Left cardiac atrium (tissue), 4 donors: Measurements from ENCODE around the gene SCAMP4. TPM values are rescaled to one million over a fixed set of nuclear protein-coding genes. Genes with fewer than 3 reads are reported as not detected.

Experiments
- ATAC-seq, 2 donors: fragments of 200-7000 bp; cut with Tn5 transposase; one replicate each; pipeline ENCODE4 v1.9.1; 2020; ENCODE audit warnings: mild to moderate bottlenecking in 2 of 2, moderate library complexity in 2 of 2
- DNase-seq: peaks from one replicate; pipeline ENCODE4 v3.0.0-alpha.2; 2020
- intact Hi-C, 2 donors: fragments of 100-400 bp; cut with DNase I; formaldehyde crosslinking; loops; one replicate each; pipeline versions ENCODE4 v1.14.1 to v1.15.1; 2022 to 2023
- long read RNA-seq: library from polyadenylated mRNA; unstranded; transcript quantifications from one replicate; pipeline ENCODE4 v2.0.0, GENCODE V29; 2021
- total RNA-seq, 2 donors: library from RNA; stranded (reverse); fragmentation: NEBNext Ultra II Directional; extraction: Animal tissue kit (Norgen Biotek cat#: 25700); gene quantifications; one replicate each; pipeline ENCODE4 v1.2.1, GENCODE V29; 2021
- donor health status: DM: no; HTN: yes; CAD: no.
- donor health status: DM: no; HTN: yes; CAD: no; lungs with severe emphysema.
- donor health status: DM: yes; HTN: yes; CAD: no.
- donor health status: Dilated cardiomyopathy.

The SCAMP4 gene, protein sequence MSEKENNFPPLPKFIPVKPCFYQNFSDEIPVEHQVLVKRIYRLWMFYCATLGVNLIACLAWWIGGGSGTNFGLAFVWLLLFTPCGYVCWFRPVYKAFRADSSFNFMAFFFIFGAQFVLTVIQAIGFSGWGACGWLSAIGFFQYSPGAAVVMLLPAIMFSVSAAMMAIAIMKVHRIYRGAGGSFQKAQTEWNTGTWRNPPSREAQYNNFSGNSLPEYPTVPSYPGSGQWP
- 10 to 100 TPM; 21.4 to 22.8 TPM for total RNA-seq
- long read RNA-seq, partial matches to known transcripts = 0 of 2 reads
- long read RNA-seq, other reads (novel, unspliced or antisense) = 0 of 2 reads

DNA sequence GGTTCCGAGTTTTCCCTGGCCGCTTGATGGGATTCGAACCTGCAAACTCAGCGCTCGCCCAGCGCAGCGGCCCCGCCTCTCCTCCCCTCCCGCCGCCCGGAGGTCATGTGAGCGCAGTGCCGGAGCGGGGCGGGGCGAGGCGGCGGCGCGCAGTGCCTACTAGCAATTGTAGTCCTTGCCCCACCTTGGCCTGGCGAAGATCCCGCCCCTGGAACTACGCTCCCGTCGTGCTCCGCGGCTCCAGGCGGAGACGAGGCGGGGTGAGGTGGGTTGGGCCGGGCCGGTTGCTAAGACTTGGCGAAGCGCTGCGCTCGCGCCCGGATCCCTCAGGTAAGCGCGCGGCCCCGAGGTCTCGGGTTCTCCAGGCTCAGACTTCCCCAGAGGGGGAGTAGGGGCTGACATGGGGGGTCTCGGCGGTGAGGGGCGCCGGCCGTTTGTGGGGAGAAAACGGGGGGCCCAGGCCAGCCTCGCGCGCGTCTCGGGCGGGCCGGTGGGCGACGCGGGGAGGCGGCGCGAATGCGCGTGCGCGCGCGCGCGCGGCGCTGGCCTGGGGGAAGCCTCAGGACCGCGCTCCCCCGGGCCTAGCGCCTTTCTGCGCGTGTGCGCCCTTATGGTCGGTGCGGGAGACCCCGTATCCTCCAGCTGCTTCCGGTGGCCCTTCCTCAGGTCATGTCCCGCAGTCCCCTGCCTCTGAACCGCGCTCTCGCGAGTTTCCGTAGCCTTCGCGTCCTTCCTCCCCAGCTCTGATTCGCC lies at the start of gene SCAMP4, which contains the start of gene ADAT3:
SCAMP4 (plus strand) TSS at position 290 of the 753 bp plus-strand sequence. CDS start 9,621 bp downstream, outside the sequence.
ADAT3 (plus strand) TSS at position 290 of the 753 bp plus-strand sequence. CDS start 6,649 bp downstream, outside the sequence.
- DNase-seq = peak; percentile 100
- ATAC-seq = peak; percentile 98
- intact Hi-C loops = no loop called here

DNA sequence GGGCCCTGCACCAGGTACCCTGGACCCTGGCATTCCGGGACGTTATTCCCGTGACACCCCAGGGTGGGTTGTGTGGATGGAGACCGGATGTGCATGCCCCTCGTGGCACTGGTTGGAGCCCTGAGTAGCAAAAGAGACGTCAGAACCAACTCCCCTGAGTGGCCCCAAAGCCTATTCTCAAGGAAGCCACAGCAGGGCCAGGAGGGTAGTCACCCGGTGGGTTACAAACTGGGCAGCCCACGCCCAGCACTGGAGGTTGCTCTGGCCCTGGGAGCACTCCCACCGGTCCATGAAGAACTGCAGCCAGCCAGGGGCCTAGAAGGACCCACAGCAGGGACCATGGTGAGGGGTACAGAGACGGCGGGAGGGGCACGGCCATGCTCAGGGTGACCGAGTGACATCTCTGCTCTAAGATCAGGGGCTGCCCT lies 49.4 kb upstream of the SCAMP4 start:
- intact Hi-C loops = no loop called here
- DNase-seq = no peak
- no peak for ATAC-seq

DNA sequence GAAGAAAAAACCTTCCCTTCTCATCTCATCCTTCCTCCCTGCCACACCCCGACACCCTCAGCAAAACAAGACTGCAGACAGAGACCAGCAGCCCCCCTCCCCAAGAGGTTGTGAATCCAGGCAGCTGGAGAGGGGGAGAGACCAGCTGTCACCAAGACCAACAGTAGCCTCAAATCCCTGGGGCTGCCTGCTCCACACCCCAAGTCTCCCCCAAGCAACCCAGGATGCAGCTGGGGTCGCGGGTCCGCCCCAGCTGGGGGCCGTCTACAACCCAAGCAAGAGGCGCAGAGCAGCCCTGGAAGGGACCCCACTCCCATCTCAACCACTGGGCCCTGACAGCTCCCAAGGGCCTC lies 48.9 kb upstream of the SCAMP4 start:
- intact Hi-C loops = no loop called here
- no peak for DNase-seq
- ATAC-seq = no peak

DNA sequence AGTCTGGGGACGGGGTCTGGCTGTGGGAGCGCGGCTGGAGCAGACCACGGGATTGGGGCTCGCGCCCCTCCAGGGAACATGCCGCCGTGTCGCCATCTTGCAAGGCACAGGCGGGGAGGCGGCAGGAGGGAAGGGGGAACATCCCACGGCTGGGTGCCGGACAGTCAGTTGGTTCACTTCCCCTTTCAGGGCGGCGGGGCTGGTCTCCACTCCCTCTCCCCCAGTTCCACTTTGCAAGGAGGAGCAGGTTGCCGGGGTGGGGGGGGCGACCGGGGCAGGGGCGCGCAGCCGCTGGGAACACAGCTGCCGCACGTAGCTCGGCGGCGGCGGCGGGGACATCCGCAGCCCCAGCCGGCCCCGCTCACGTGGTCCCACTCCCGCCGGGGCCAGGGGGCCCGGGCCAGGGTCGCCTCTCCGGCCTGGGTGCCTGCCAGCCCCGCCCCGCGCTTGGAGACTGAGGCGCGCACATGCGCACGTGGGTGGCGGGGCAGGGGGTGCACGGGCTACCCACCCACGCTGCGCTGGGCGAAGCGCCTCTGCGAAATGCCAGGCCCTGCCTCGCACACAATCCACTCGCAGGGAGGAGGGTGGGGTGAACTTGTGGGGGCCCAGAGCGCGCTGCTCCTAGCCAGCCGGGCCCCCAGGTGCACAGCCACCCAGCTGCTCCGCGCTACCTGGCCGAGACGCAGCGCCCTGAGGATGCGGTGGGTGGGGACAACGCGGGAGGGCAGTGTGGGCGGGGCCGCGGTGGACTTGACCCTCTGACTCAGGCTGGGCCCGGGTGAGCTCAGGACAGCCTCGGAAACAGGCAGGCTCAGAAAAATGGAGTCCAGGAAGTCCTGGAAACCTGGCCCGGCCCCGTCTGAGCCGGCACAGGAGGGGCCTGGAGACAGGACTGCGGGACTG lies 48.2 kb upstream of the SCAMP4 start:
- ATAC-seq (peak; percentile 25 to 61), DNase-seq (peak; percentile 90)
- intact Hi-C loops = no loop called here

DNA sequence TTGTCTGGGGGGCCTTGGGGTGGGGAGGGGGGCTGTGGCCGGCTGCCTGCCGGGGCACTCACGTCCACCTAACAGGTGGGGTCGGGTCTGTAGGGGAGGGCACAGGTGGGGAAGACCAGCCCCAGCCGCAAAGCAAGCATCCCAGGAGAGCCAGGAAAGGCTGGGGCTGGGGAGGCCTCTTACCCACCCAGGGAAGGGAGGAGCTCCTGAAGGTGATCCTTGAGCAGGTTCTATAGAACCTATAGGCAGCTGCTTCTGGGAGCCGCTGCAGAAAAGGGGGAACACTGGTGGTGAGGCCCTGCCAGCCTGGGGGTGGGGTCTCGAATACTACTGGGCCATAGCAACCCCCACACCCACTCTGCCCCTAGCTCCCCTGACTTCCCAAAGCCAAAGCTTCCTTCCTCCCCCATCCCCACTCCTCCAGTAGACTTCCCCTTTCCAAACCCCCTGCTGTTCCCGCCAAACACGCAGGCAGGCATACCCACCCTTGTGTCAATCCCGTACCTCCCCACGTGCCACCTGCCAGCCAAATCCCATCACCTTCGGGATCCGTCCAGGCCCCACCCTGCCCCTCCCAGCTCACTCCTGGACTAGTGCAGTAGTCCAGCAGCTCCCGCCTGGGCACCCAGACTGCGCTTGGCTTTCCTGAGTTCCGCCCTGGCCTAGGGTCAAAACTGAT lies 47.4 kb upstream of the SCAMP4 start:
- intact Hi-C loops = no loop called here
- ATAC-seq = no peak
- DNase-seq = no peak

DNA sequence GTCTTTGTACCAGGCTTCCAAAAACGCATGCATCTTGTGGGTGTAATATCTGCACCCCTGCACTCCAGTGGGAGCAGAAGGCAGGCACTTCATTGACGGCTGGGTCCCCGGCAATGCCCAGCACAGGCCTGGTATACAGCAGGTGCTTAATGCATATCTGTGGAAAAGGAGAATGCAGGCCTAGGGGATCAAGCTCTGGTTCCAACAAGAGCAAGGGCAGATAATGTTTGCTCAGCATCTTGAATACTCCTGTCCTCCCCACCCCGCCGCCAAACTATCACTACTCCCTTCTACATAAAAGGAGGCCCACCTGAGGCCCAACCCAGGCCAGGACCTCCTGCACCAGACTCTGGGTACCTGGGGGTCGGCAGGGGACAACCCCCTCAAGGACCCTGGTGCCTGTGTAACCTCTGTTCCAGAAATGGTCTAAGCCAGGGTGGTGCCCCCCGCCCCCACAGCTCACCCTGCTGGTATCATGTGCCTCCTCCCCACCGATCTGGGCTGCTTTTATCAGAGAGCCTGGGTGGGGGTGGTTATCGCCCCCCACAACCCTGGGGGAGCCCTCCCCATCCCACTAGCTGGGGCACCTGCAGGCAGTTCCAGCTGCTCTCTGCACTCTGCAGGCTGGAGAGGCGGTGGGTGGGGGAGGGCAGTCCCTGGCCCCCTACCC lies 46.7 kb upstream of the SCAMP4 start:
- ATAC-seq (no peak), DNase-seq (no peak)
- intact Hi-C loops = no loop called here

DNA sequence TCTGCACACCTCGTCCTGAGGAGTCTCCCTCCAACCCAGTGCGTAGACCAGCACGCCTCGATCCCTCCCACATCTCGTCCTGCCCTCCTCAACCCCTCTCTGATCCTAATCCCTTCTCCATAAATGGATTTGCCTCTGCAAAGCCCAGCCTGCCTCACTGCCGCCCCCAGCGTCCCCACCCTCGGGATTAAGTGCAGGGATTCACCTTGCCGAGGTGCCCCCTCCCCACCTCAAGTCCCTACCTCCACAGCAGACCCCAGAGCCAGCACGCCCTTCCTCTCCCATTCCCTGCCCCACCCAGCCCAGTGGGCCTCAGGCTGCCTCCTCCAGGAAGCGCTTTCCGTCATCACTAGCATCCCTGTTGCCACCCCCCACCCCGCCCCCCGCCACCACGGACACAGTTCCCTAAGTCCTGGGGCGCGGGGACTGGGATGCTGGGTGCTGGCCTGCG lies 45.8 kb upstream of the SCAMP4 start:
- intact Hi-C loops = no loop called here
- DNase-seq = no peak
- no peak for ATAC-seq

DNA sequence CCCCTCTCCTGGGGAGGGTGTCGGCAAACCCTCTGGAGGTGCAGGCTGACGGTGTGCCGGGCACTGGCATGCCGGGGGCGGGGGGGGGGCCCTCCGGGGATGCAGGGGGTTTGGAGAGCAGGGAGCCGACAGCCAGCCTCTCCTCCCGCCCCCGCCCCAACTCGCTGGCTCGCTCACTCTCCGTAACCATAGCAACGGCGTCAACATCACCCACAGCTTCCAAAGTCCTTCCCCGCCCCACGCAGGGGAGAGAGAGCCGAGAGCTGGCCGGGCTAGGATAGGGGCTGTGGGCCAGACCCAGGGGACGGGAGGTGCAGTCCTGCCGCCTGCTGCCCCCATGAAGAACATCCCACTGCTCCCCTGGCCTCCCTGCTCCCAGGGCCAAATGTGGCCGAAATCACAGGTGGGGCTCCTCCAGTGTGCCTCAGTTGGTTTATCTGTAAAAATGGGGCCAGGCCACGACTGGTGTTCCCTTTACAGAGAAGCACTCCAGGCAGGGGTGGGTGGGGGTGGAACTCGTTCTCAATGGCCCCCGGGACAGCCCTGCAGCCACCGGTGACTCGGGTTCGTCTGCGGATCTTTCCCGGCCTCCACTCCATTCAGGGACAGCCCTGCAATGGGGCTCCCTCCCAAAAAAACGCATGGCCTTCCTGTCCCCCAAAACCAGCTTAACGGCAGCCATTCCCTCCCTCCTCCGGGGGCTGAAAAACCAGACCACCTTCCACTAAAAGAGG lies 45.0 kb upstream of the SCAMP4 start:
- ATAC-seq = no peak
- DNase-seq = peak; percentile 79
- intact Hi-C loops = no loop called here

DNA sequence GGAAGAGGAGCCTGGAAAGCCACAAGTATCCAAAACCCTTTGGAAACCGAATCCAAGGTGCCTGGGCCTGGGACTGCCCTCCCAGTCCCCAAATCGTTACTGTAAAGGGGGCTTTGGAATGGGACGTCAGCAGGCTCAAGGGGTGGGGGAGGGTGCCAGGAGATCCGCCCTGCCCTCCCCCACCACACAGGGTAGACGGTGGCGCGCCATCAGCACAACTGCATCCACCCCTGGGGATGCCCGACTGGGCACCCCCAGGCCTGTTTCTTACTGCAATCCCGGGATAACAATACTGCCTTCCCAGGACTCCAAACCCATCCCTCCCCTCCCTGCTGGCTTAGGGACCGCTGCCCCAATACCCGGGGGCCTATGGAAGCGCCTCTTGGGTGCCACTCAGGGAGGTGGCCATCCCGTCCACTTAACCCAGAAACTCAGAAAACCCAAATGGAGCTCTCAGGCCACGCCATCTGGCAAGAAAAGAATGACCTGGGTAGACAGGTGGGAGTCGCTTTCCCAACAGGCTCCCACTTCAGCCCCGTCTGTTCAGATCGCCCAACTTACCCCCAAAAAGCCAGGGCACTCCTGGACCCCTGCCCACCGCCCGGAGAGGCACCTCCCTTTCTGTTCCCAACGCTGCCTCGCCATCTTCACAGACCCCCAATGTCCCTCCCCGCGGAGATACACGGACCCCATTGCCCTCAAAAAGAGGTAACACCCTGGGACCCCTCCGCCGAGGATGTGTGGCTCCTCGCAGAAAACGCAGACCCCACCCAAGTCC lies 44.2 kb upstream of the SCAMP4 start:
- intact Hi-C loops = no loop called here
- ATAC-seq (no peak), DNase-seq (no peak)

DNA sequence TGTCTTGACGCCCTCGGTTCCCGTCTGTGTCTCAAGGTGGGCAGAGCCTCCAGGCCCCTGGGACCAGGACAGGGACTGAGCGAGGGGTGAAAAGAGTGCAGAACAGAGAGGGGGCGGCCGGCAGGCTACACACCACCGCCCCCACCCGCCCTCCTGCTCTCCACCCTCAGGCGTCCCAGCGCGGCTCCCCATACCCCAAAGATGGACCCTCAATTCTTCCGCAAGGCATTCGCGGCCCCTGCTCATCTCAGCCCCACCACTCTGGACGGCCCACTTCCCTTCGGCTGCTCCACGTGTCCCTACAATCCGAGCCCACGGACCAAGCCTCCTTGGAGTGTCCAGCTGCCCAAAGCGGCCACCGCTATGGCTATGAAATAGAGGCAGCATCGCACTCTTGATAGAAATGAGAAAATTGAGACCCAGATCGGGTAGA lies 43.6 kb upstream of the SCAMP4 start:
- ATAC-seq (no peak), DNase-seq (no peak)
- intact Hi-C loops = no loop called here

DNA sequence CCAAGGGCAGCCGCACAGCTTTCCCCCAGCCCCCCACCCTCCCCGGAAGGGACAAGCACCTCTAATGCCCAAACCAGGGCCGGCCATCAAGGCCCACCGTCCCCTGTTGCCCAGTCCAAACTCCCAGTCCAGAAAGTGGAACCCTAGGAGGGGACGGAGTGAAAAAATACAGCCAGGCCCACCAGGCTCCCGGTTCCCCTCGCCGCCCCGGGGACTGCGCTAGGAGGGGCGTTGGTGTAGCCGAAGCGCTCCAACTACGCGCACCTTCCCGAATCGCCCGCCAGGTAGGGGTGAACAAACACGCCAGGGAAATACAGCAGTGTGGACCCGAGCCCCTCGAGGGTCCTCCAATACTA lies 43.2 kb upstream of the SCAMP4 start:
- ATAC-seq (no peak), DNase-seq (no peak)
- intact Hi-C loops = no loop called here

DNA sequence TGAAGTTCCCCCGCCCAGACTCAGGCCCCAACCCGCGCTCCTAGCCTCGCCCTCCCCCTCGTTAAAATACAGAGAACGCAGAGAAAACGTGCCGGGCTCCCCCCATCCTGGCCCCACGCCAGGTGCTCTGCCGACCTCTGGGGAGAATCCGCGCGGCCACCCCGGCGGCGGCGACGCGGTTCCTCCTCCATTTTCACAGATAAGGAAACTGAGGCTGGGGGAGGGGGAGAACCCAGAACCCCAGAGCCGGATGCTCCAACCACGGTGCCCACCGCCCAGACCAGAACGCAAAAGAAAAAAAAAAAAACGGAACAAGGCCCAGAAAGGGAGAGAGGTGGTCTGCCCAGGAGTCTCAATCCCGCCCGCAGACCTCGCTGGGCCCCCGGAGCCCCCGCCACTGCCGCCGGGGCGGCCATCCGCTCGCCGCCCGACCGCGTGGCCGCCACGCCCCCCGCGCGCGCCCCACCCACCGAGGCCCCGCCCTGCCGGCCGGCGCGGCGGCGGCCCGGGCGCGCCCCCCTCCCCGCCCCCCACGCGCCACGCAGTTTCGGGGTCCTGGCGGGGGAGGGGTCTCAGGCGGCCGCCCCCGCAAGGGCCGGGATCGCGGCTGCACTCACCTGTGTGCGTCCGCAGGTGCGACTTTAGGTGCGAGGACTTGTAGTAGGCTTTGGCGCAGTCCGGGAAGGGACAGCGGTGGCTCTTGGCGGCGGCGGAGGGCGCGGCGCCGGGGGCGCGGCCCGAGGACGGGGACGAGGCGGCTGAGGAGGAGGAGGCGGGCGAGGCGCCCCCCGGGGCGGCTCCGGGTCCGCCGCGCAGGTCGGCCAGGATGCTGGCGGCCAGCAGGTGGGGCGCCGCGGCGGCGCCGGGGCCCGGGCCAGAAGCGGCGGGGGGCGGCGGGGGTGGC lies 42.5 kb upstream of the SCAMP4 start:
- intact Hi-C loops = no loop called here
- ATAC-seq (no peak), DNase-seq (no peak)

DNA sequence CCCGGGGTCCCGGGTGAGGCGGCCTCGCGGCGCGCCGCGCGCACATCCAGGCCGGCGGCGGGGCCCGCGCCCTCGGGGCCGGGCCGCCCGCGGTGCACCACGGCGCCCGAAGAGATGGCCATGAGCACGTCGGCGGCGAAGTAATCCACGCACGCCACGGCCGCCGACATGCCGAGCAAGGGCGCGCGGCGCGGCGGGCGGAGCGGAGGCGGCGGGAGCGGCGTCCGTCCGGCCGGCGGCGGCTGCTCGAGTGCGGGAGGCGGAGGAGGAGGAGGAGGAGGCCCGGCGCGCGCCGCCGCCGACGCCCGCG lies 41.9 kb upstream of the SCAMP4 start, which contains the start of gene KLF16:
KLF16 (minus strand) TSS at position 252 of the 310 bp plus-strand sequence; CDS start at position 170, 82 bp downstream.
- ATAC-seq = no peak
- intact Hi-C loops = no loop called here
- DNase-seq = no peak

DNA sequence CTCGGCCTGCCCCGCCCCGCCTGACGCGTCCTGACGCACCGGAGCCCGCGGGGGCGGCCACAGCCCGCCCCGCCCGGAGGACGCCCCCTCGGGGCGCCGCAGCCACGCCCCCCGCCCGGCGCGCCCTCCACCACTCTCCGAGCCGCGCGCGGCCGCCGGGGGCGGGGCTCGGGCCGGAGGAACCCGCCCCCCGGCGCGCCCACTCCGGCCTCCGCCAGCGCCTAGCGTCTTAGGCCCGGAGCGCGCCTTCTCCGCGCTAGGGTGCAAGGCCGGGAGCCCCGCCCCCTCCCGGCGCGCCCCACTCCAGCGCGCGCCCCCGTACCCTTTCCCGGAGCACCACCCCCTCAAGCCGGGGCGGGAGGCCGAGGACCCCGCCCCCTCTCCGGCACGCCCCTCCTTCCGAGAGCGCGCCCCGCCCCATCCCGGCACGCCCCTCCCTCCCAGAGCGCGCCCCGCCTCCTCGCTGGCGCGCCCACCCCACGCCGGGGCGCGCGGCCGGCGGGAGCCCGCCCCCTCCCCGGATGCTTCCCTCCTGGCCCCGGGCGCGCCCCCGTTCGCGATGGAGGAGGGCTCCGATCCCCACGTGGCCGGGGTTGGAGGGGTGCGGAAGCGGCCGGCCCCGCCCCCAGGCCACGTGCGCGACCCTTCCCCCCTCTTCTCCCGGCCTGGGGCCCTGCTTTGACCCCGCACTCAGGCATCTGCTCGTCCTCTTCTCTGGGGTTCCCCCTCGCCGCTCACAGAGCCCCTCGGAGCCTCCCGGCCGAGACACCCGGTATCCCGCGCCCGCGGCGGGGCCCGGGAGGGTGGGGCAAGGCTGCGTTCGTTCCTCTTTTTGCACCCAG lies 41.3 kb upstream of the SCAMP4 start:
- intact Hi-C loops = no loop called here
- DNase-seq = peak; percentile 94
- ATAC-seq = peak; percentile 85 to 87

DNA sequence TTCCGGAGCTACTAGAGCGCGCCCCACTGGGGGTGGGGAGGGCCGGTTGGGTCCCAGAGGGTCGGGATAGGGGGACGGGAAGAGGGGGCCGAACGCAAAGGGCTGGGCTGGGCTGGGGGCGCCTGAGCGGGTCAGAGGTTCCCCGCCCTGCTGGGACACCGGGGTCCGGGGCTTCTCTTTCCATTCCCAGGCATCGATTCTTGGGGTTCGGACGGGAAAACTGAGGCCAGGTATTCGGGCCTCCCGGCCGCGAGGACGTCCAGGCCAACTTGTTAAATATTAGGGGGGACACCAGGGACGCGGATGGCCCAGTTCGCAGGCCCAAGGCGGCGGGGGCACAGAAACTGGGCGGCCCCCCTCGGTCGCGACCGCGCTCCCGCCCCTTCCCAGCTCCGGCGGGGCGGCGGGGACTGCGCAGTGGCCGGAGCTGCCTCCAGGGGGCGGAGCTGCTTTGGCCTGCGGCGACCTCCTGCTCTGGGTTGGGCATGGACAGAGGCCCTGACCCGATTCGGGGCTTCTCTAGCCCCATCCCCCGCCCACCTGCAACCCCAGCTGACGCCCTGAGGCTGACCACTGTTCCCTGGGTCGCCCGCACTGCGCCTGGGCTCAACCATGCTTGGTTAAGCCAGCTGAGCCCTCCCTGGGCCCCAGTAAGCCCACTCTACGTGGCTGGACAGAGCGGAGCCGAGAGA lies 40.6 kb upstream of the SCAMP4 start:
- intact Hi-C loops = no loop called here
- DNase-seq = peak; percentile 84
- ATAC-seq = peak; percentile 67 to 74
